Kidney (tissue), 14 donors: ENCODE data around the gene ABL2. TPM values are rescaled to one million over a fixed set of nuclear protein-coding genes. Genes with fewer than 3 reads are reported as not detected.
A peak's percentile ranks its signal among the peaks of the same experiment; 100 is the strongest.

Experiments used
- DNase-seq, 5 donors: peaks; one replicate each; pipeline ENCODE4 v3.0.0-alpha.2; 2013 to 2020
- FAIRE-seq: peaks from 2 replicates; lab custom pipeline; 2012; peaks lifted over from hg19 to GRCh38; lab: Jason Lieb, UNC
- H3K27ac ChIP-seq, 2 donors: one replicate each; pipeline ENCODE4 v1.7.0; 2013; ENCODE audit warnings: low read depth in 2 of 2, low read length in 2 of 2, inconsistent platforms in 1 of 2
- H3K27me3 ChIP-seq: one replicate; pipeline ENCODE4 v1.7.1; 2013; ENCODE audit warnings: low read length, inconsistent platforms; ENCODE audit not compliant: control insufficient read depth, insufficient read depth
- H3K36me3 ChIP-seq, 3 donors: one replicate each; pipeline versions ENCODE4 v1.7.0 to v1.7.1; 2013; ENCODE audit warnings: low read length in 3 of 3, control low read depth in 1 of 3, inconsistent platforms in 1 of 3; ENCODE audit not compliant: insufficient read depth in 3 of 3, control insufficient read depth in 2 of 3
- H3K4me1 ChIP-seq, 3 donors: one replicate each; pipeline versions ENCODE4 v1.7.0 to v1.7.1; 2013; ENCODE audit warnings: low read length in 3 of 3, inconsistent platforms in 1 of 3, low read depth in 1 of 3; ENCODE audit not compliant: control insufficient read depth in 2 of 3, insufficient read depth in 2 of 3
- H3K4me3 ChIP-seq, 3 donors: one replicate each; pipeline versions ENCODE4 v1.7.0 to v1.8.1; 2013; ENCODE audit warnings: low read length in 3 of 3, control low read depth in 1 of 3, inconsistent platforms in 1 of 3
- H3K9ac ChIP-seq, 3 donors: one replicate each; pipeline versions ENCODE4 v1.7.0 to v1.7.1; 2013; ENCODE audit warnings: low read length in 3 of 3, control low read depth in 1 of 3, inconsistent platforms in 1 of 3
- H3K9me3 ChIP-seq, 3 donors: one replicate each; pipeline versions ENCODE4 v1.7.0 to v1.7.1; 2013; ENCODE audit warnings: low read length in 3 of 3, control low read depth in 1 of 3, inconsistent platforms in 1 of 3; ENCODE audit not compliant: control insufficient read depth in 2 of 3, insufficient read depth in 1 of 3
- intact Hi-C: fragments of 100-400 bp; cut with DNase I; formaldehyde crosslinking; loops from one replicate; pipeline ENCODE4 v1.11.1; 2022
- polyA plus RNA-seq: library from polyadenylated mRNA; stranded (reverse); fragments of 350-450 nt; fragmentation: Illumina TruSeq; extraction: RNeasy Lipid Tissue Mini Kit (QIAGEN cat#74804); gene quantifications from one replicate; pipeline ENCODE4 v1.2.3, GENCODE V29; 2014; ENCODE audit warnings: low read depth, low replicate concordance; ENCODE audit not compliant: insufficient read depth
- total RNA-seq: library from RNA; stranded (reverse); fragmentation: NEBNext Ultra II Directional; extraction: Animal tissue kit (Norgen Biotek cat#: 25700); gene quantifications from one replicate; pipeline ENCODE4 v1.2.1, GENCODE V29; 2021
- TF ChIP-seq, protein P1 (sequence below): IDR thresholded peaks from 3 replicates; pipeline ENCODE4 v1.5.1; 2012; ENCODE audit warnings: mild to moderate bottlenecking, moderate library complexity, borderline replicate concordance; ENCODE audit not compliant: insufficient read depth; ENCODE audit errors: extremely low read depth
- donor health status: control.
- donor health status: control.
- donor health status: control.
- donor health status: control.
- donor health status: control.
- donor health status: DM: yes; HTN: yes; CAD: no.
- donor health status: Normal renal cell carcinoma (clear cell type).

ABL2 gene
- total and polyA plus RNA-seq, 2 donors from 2014 or later: 1.6 to 29.6 TPM

DNA sequence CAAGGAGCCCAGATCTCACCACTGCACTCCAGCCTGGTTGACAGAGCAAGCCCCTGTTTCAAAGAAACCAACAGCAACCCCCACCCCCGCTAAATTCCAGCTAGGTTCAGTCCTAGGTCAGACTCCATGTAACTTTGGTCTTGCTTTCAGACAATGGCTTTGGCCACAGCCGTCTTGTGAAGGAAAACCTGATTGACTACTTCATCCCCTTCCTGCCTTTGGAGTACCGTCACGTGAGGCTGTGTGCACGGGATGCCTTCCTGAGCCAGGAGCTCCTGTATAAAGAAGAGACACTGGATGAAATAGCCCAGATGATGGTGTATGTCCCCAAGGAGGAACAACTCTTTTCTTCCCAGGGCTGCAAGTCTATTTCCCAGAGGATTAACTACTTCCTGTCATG lies 134.7 kb downstream of the ABL2 start:
- Histone ChIP-seq H3K4me1 (peaks cover 0 to 15% (median 8%) of the 10 kb centered on the region in 3 donors), H3K27me3 (no peaks in the 10 kb centered on the region), H3K9me3 (no peaks in the 10 kb centered on the region), H3K4me3 (no peak overlapping the region), H3K9ac (no peak overlapping the region), H3K36me3 (peaks cover 2 to 25% (median 21%) of the 10 kb centered on the region in 3 donors), H3K27ac (no peak overlapping the region)
- DNase-seq: peak in 1 of 5 donors; percentile 21
- TF ChIP-seq, protein P1, sequence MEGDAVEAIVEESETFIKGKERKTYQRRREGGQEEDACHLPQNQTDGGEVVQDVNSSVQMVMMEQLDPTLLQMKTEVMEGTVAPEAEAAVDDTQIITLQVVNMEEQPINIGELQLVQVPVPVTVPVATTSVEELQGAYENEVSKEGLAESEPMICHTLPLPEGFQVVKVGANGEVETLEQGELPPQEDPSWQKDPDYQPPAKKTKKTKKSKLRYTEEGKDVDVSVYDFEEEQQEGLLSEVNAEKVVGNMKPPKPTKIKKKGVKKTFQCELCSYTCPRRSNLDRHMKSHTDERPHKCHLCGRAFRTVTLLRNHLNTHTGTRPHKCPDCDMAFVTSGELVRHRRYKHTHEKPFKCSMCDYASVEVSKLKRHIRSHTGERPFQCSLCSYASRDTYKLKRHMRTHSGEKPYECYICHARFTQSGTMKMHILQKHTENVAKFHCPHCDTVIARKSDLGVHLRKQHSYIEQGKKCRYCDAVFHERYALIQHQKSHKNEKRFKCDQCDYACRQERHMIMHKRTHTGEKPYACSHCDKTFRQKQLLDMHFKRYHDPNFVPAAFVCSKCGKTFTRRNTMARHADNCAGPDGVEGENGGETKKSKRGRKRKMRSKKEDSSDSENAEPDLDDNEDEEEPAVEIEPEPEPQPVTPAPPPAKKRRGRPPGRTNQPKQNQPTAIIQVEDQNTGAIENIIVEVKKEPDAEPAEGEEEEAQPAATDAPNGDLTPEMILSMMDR: no peak
- intact Hi-C loops: loop anchor here (10.0 kb wide), 1 partner anchor 270 kb away; the partner anchor contains the start of gene AXDND1
- no peak for FAIRE-seq

DNA sequence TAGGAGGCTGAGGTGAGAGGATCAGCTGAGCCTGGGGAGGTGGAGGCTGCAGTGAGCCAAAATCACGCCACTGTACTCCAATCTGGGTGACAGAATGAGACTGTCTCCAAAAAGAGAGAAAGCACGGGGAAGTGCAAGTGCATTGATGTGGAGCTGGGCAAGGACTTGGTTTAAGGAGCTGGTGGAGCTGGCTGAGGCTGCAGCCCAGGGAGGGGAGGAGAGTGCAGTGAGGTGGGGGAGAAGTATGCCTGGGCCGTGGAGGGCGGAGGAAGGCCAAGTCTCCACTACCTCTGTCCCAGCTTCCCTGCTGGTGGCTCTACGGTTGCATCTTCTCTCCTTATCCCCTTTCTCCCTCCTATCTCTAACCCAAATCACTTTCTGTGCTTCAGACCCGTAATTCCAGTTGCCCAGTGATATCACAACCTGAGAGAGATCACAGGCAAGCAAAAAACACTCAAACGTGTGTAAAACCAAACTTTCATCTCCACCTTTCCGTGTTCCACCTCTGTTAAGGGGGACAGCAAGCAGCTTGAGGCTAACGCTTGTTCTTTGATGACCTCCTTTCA lies 136.5 kb downstream of the ABL2 start:
- Histone ChIP-seq H3K9ac (no peak overlapping the region), H3K36me3 (peaks cover 2 to 26% (median 21%) of the 10 kb centered on the region in 3 donors), H3K4me1 (peaks cover 0 to 15% (median 8%) of the 10 kb centered on the region in 3 donors), H3K9me3 (no peaks in the 10 kb centered on the region), H3K27me3 (no peaks in the 10 kb centered on the region), H3K27ac (no peak overlapping the region), H3K4me3 (no peak overlapping the region)
- no peak for DNase-seq
- TF ChIP-seq, protein P1: no peak
- intact Hi-C loops: loop anchor here (10.0 kb wide), 1 partner anchor 272 kb away; the partner anchor contains the start of gene AXDND1
- no peak for FAIRE-seq

DNA sequence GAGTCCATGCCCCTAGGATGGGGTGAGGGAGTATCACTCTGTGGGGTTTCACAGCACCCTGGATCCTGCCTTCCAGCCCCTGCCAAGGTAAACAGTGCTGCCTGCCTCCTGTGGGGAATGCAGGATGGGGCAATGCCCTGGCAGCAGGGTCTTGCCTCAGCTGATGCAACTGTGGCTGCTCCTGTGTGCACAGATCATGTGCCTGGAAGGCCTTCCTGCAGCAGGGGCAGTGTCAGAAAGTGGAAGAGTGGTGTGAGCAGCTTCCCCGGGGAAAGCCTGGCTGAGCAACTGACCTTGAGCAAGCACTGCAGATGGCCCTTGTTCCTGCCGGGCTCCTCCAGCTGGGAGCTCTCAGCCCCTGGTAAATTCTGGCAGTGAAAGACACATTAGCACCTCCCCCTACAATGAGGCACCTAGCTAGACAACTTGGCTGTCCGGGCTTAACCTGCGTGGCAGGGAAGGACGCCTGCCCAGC lies 137.7 kb downstream of the ABL2 start:
- no peak for FAIRE-seq
- peak in 4 of 5 donors; percentile 17 to 79 (median 28) for DNase-seq
- peaks cover 2 to 26% (median 23%) of the 10 kb centered on the region in 3 donors for H3K36me3 ChIP-seq
- no peaks in the 10 kb centered on the region for H3K9me3 ChIP-seq
- no peak overlapping the region for H3K9ac ChIP-seq
- intact Hi-C loops: loop anchor here (10.0 kb wide), 1 partner anchor 273 kb away; the partner anchor contains the start of gene AXDND1
- H3K4me3 ChIP-seq: no peak overlapping the region
- peaks cover 0 to 15% (median 8%) of the 10 kb centered on the region in 3 donors for H3K4me1 ChIP-seq
- H3K27ac ChIP-seq: no peak overlapping the region
- TF ChIP-seq, protein P1: no peak
- no peaks in the 10 kb centered on the region for H3K27me3 ChIP-seq
